GM19467 (cell line): ENCODE measurements around the gene CYBB.

Experiments
- ATAC-seq: cut with Tn5 transposase; IDR thresholded peaks from one replicate; pipeline ENCODE4 v1.9.1; 2021; ENCODE audit warnings: mild to moderate bottlenecking, moderate library complexity; ENCODE audit not compliant: unreplicated experiment

CYBB gene

GRCh38 chrX:37783305-37783704 lies 3.4 kb downstream of the CYBB start:
- no peak for ATAC-seq

- ATAC-seq: no peak
These were observed 5.7 kb downstream of the CYBB start for GRCh38 chrX:37785569-37785968.

GRCh38 chrX:37786624-37787422 lies 7.0 kb downstream of the CYBB start:
- ATAC-seq: peak; percentile 71

GRCh38 chrX:37787423-37787869 lies 7.6 kb downstream of the CYBB start:
- ATAC-seq: peak; percentile 54

GRCh38 chrX:37796310-37796709 lies 16.5 kb downstream of the CYBB start:
- ATAC-seq: no peak

- peak; percentile 60 for ATAC-seq
These were observed 16.9 kb downstream of the CYBB start for GRCh38 chrX:37796805-37797204.

GRCh38 chrX:37799936-37800335 lies 20.1 kb downstream of the CYBB start:
- no peak for ATAC-seq

- ATAC-seq: no peak
These were observed 20.9 kb downstream of the CYBB start for GRCh38 chrX:37800717-37801116.

GRCh38 chrX:37802028-37802427 lies 22.2 kb downstream of the CYBB start:
- no peak for ATAC-seq

- ATAC-seq: no peak
These were observed 23.2 kb downstream of the CYBB start for GRCh38 chrX:37803057-37803456.

GRCh38 chrX:37809970-37810369 lies 30.1 kb downstream of the CYBB start:
- no peak for ATAC-seq

GRCh38 chrX:37812110-37812509 lies 32.3 kb downstream of the CYBB start:
- ATAC-seq: no peak

GRCh38 chrX:37813570-37813969 lies 33.7 kb downstream of the CYBB start:
- ATAC-seq: no peak

GRCh38 chrX:37815366-37815765 lies 35.5 kb downstream of the CYBB start:
- no peak for ATAC-seq

- ATAC-seq: no peak
These were observed 36.9 kb downstream of the CYBB start for GRCh38 chrX:37816766-37817165.

GRCh38 chrX:37817176-37817575 lies 37.3 kb downstream of the CYBB start:
- no peak for ATAC-seq

- peak; percentile 57 for ATAC-seq
These were observed 37.7 kb downstream of the CYBB start for GRCh38 chrX:37817579-37817978.

GRCh38 chrX:37818031-37818430 lies 38.2 kb downstream of the CYBB start:
- peak; percentile 52 for ATAC-seq

GRCh38 chrX:37820646-37821045 lies 40.8 kb downstream of the CYBB start:
- ATAC-seq: no peak

GRCh38 chrX:37824491-37825214 lies 44.8 kb downstream of the CYBB start:
- ATAC-seq: no peak

- ATAC-seq: no peak
These were observed 45.5 kb downstream of the CYBB start for GRCh38 chrX:37825215-37825842.

- no peak for ATAC-seq
These were observed 49.9 kb downstream of the CYBB start for GRCh38 chrX:37829721-37830120.
